Kidney epithelial cell (primary cell): ENCODE measurements around the gene PYCR2. TPM values are rescaled to one million over a fixed set of nuclear protein-coding genes. Genes with fewer than 3 reads are reported as not detected.
A peak's percentile ranks its signal among the peaks of the same experiment; 100 is the strongest.

Experiments
- DNase-seq: peaks from one replicate; pipeline ENCODE4 v3.0.0-alpha.2; 2010; ENCODE audit warnings: low read depth
- H3K27me3 ChIP-seq: 2 replicates; pipeline ENCODE4 v1.6.0; 2011; ENCODE audit warnings: low read length; ENCODE audit not compliant: control insufficient read depth, insufficient read depth
- H3K36me3 ChIP-seq: 2 replicates; pipeline ENCODE4 v1.5.1; 2011; ENCODE audit warnings: low read length; ENCODE audit not compliant: control insufficient read depth, insufficient read depth
- H3K4me3 ChIP-seq: 2 replicates; pipeline ENCODE4 v1.5.1; 2011; ENCODE audit warnings: low read depth, mild to moderate bottlenecking, control low read depth, low read length
- total RNA-seq: library from RNA; depleted of rRNA; stranded (reverse); fragments of >200 nt; gene quantifications from 2 replicates; pipeline ENCODE4 v1.2.3, GENCODE V29; 2015
- TF ChIP-seq, protein P1 (sequence below): IDR thresholded peaks from 2 replicates; pipeline ENCODE4 v1.5.1; 2011; ENCODE audit warnings: mild to moderate bottlenecking, moderate library complexity, low read length, control low read depth, inconsistent platforms; ENCODE audit not compliant: insufficient read depth, poor library complexity, severe bottlenecking

The PYCR2 gene
- total RNA-seq, 1 donor from 2014 or later = 51.2 TPM

DNA sequence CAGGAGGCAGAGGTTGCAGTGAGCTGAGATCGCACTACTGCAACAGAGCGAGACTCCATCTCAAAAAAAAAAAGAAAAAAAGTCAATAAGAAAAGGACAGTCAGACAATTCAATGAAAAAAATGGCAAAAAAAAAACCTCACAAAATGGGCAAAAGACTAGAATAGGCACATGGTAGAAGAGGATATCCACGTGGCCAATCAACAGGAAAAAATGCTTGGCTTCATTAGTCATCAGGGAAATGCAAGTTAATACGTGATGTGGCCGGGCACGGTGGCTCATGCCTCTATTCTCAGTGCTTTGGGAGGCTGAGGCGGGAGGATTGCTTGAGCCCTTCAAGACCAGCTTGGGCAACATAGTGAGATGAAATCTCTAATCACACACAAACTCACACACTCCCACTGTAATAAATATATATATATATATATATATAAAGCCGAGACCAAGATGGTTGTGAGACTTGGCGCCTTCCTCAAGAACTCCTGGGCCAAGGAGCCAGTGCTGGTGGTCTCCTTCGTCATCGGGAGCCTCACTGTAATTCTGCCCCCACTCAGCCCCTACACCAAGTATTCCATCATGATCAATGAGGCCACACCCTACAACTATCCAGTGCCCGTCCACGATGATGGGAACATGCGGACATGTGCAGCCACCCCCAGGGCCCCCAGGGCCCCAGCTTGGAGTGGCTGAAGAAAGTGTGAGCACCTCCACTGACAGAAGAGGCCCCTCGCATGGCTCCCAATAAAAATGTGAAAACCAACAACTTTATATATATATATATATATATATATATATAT lies 39.9 kb upstream of the PYCR2 start:
- H3K36me3 ChIP-seq = no peaks in the 10 kb centered on the region
- no peak for DNase-seq
- TF ChIP-seq, protein P1, sequence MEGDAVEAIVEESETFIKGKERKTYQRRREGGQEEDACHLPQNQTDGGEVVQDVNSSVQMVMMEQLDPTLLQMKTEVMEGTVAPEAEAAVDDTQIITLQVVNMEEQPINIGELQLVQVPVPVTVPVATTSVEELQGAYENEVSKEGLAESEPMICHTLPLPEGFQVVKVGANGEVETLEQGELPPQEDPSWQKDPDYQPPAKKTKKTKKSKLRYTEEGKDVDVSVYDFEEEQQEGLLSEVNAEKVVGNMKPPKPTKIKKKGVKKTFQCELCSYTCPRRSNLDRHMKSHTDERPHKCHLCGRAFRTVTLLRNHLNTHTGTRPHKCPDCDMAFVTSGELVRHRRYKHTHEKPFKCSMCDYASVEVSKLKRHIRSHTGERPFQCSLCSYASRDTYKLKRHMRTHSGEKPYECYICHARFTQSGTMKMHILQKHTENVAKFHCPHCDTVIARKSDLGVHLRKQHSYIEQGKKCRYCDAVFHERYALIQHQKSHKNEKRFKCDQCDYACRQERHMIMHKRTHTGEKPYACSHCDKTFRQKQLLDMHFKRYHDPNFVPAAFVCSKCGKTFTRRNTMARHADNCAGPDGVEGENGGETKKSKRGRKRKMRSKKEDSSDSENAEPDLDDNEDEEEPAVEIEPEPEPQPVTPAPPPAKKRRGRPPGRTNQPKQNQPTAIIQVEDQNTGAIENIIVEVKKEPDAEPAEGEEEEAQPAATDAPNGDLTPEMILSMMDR = no peak
- no peaks in the 10 kb centered on the region for H3K27me3 ChIP-seq
- no peak overlapping the region for H3K4me3 ChIP-seq

DNA sequence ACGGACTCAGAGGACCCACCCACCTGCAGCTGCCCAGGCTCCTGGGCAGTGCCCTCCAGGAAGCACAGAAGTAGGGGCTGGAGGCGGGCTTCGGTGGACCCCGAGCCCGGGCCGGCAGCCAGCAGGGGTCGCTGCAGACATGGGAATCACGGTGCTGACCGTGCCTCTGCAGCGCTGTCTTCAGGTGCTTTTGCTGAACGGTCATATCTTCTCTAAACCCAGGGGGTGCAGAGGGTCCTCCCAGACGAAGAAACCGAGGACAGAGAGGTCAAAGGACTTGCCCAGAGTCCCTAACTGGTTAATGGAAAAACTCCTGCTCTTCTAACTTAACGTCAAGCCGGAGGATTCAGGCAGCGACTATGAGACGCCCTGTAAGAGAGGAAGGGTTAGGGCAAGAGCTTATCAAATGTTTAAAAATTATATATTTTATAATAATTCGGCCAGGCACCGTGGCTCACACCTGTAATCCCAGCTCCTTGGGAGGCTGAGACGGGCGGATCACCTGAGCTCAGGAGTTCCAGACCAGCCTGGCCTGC lies 38.5 kb upstream of the PYCR2 start:
- H3K27me3 ChIP-seq = no peaks in the 10 kb centered on the region
- DNase-seq = no peak
- TF ChIP-seq, protein P1 = peak; percentile 66
- no peak overlapping the region for H3K4me3 ChIP-seq
- no peaks in the 10 kb centered on the region for H3K36me3 ChIP-seq

DNA sequence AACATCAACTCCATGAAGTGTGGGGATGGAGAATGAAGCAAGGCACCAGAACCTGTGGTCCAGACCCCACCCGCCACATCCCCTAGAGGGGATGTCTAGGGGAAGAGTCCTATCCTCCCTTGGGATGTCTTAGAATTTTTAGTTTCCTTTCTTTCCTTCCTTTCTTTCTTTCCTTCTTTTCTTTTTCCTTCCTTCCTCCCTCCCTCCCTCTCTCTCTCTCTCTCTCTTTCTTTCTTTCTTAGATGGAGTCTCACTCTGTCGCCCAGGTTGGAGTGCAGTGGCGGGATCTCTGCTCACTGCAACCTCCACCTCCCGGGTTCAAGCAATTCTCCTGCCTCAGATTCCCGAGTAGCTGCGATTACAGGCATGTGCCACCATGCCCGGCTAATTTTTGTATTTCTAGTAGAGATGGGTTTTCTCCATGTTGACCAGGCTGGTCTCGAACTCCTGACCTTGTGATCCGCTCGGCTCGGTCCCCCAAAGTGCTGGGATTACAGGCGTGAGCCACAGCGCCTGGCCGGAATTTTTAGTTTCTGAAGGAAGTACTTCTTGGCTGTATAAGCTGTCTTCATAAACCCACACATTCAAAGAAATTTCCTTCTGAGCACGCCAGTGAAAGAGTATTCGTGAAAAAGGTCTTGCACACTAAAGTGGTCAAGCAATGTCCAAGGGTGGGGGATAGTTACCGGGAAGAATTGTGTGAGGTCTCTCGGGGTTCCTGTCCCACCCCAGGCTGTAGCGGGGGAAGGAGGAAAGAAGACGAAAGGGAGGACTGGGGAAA lies 37.8 kb upstream of the PYCR2 start:
- H3K36me3 ChIP-seq = no peaks in the 10 kb centered on the region
- H3K27me3 ChIP-seq = no peaks in the 10 kb centered on the region
- TF ChIP-seq, protein P1 = no peak
- no peak for DNase-seq
- H3K4me3 ChIP-seq = no peak overlapping the region

DNA sequence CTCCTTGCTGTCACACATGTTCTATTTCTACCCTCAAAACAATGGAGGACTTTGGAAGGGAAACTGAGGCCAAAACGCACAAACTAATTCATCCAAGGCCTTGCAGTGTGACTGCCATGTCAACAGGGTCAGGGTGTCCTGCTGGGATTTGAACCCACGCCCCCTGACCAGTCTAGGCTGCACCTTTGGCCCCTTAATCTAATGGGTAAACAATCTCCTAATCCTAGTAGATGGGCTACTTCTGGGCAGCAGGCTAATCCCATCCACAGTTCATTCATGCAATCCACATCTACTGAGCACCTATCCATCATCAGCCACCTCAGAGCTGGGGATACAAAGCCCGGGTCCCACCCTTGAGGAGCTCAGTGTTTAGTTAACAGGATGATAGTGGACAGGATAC lies 34.0 kb upstream of the PYCR2 start:
- no peaks in the 10 kb centered on the region for H3K36me3 ChIP-seq
- no peak overlapping the region for H3K4me3 ChIP-seq
- no peaks in the 10 kb centered on the region for H3K27me3 ChIP-seq
- TF ChIP-seq, protein P1 = no peak
- no peak for DNase-seq

DNA sequence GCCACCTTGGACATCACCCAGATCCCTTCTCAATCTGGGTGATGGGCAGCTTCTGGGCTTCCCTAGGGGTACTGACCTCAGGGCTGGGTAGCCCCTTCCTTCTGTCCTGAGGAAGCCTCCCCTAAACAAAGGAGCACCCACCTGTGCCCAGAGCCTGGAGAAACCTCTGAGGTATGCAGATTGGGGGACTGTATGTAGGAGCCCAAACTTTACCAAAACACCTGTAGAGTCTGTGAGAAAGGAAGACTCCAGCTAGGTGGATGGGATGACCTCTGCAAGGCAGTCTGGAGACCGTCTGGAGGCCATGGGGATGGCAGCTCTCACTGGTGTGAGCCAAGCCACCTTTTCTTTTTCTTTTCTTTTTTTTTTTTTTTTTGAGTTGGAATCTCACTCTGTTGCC lies 30.7 kb upstream of the PYCR2 start:
- no peak for DNase-seq
- no peaks in the 10 kb centered on the region for H3K36me3 ChIP-seq
- TF ChIP-seq, protein P1 = no peak
- H3K4me3 ChIP-seq = no peak overlapping the region
- peaks cover 2% of the 10 kb centered on the region for H3K27me3 ChIP-seq
